Liver (tissue), 9 donors: ENCODE data around the gene MTPN. TPM values are rescaled to one million over a fixed set of nuclear protein-coding genes. Genes with fewer than 3 reads are reported as not detected.

ENCODE experiments used
- DNase-seq: peaks from one replicate; pipeline ENCODE4 v3.0.0-alpha.2; 2017; ENCODE audit warnings: low spot score
- H3K27ac ChIP-seq, 2 donors: one replicate each; pipeline ENCODE4 v1.7.0; 2013; ENCODE audit warnings: inconsistent platforms in 2 of 2, low read length in 2 of 2, control low read depth in 1 of 2, low read depth in 1 of 2, mild to moderate bottlenecking in 1 of 2
- H3K27me3 ChIP-seq, 4 donors: one replicate each; pipeline versions ENCODE4 v1.6.1 to v1.7.0; 2013; ENCODE audit warnings: low read length in 3 of 4, inconsistent platforms in 1 of 4, mild to moderate bottlenecking in 1 of 4, moderate library complexity in 1 of 4; ENCODE audit not compliant: control insufficient read depth in 4 of 4, insufficient read depth in 4 of 4
- H3K36me3 ChIP-seq, 4 donors: one replicate each; pipeline versions ENCODE4 v1.6.1 to v1.7.0; 2013; ENCODE audit warnings: low read length in 3 of 4, mild to moderate bottlenecking in 3 of 4, low read depth in 1 of 4, moderate library complexity in 1 of 4; ENCODE audit not compliant: control insufficient read depth in 4 of 4, insufficient read depth in 3 of 4
- H3K4me1 ChIP-seq, 4 donors: one replicate each; pipeline versions ENCODE4 v1.6.1 to v1.7.0; 2013; ENCODE audit warnings: low read length in 3 of 4, mild to moderate bottlenecking in 3 of 4, moderate library complexity in 1 of 4; ENCODE audit not compliant: control insufficient read depth in 4 of 4, insufficient read depth in 4 of 4
- H3K4me3 ChIP-seq, 3 donors: one replicate each; pipeline versions ENCODE4 v1.6.1 to v1.7.0; 2013; ENCODE audit warnings: low read length in 3 of 3, control low read depth in 1 of 3, low read depth in 1 of 3, mild to moderate bottlenecking in 1 of 3
- H3K9ac ChIP-seq, 2 donors: one replicate each; pipeline ENCODE4 v1.7.0; 2013; ENCODE audit warnings: low read length in 2 of 2, mild to moderate bottlenecking in 2 of 2, moderate library complexity in 2 of 2, control low read depth in 1 of 2, low read depth in 1 of 2
- H3K9me3 ChIP-seq, 4 donors: one replicate each; pipeline versions ENCODE4 v1.6.1 to v1.7.0; 2013; ENCODE audit warnings: low read length in 3 of 4; ENCODE audit not compliant: control insufficient read depth in 4 of 4
- EGR1 ChIP-seq, 2 donors: IDR thresholded peaks; 2 replicates each; pipeline ENCODE4 v1.6.1; 2016 to 2018; ENCODE audit warnings: antibody characterized with exemption in 2 of 2, low read depth in 2 of 2
- FOXA1 ChIP-seq: IDR thresholded peaks from 2 replicates; pipeline ENCODE4 v1.6.1; 2016; ENCODE audit warnings: antibody characterized with exemption
- FOXA2 ChIP-seq: IDR thresholded peaks from 2 replicates; pipeline ENCODE4 v1.6.1; 2016; ENCODE audit warnings: antibody characterized with exemption
- GABPA ChIP-seq, 2 donors: IDR thresholded peaks in 1 of 2; conservative IDR thresholded peaks in 1 of 2; 2 replicates each; pipeline ENCODE4 v1.6.1; 2016; ENCODE audit warnings: antibody characterized with exemption in 2 of 2, mild to moderate bottlenecking in 1 of 2, moderate library complexity in 1 of 2
- HNF4G ChIP-seq: IDR thresholded peaks from 2 replicates; pipeline ENCODE4 v1.6.1; 2016; ENCODE audit warnings: antibody characterized with exemption
- JUND ChIP-seq, 2 donors: IDR thresholded peaks; 2 replicates each; pipeline ENCODE4 v1.6.1; 2016; ENCODE audit warnings: antibody characterized with exemption in 2 of 2
- MAX ChIP-seq: IDR thresholded peaks from 2 replicates; pipeline ENCODE4 v1.6.1; 2016; ENCODE audit warnings: antibody characterized with exemption
- NR2F2 ChIP-seq: IDR thresholded peaks from 2 replicates; pipeline ENCODE4 v1.6.1; 2016; ENCODE audit warnings: antibody characterized with exemption
- RAD21 ChIP-seq, 2 donors: IDR thresholded peaks; 2 replicates each; pipeline ENCODE4 v1.6.1; 2016; ENCODE audit warnings: antibody characterized with exemption in 2 of 2, mild to moderate bottlenecking in 2 of 2
- RXRA ChIP-seq, 2 donors: IDR thresholded peaks; 2 replicates each; pipeline ENCODE4 v1.6.1; 2017 to 2018; ENCODE audit warnings: antibody characterized with exemption in 2 of 2, mild to moderate bottlenecking in 1 of 2
- SP1 ChIP-seq: IDR thresholded peaks from 2 replicates; pipeline ENCODE4 v1.6.1; 2018; ENCODE audit warnings: antibody characterized with exemption, mild to moderate bottlenecking
- TAF1 ChIP-seq: conservative IDR thresholded peaks from 2 replicates; pipeline ENCODE4 v1.6.1; 2016; ENCODE audit warnings: antibody characterized with exemption, mild to moderate bottlenecking
- YY1 ChIP-seq: IDR thresholded peaks from 2 replicates; pipeline ENCODE4 v1.6.1; 2016; ENCODE audit warnings: antibody characterized with exemption, mild to moderate bottlenecking
- ZBTB33 ChIP-seq: IDR thresholded peaks from 2 replicates; pipeline ENCODE4 v1.6.1; 2016; ENCODE audit warnings: antibody characterized with exemption
- WGBS: extraction: QIAGEN DNeasy Blood & Tissue Kit; methylation state at CpG from one replicate; pipeline ENCODE4 v1.1.7; 2013; 5-methylcytosine and 5-hydroxymethylcytosine counted together
- polyA plus RNA-seq, 2 donors: library from polyadenylated mRNA; stranded (reverse) in 1 of 2; unstranded in 1 of 2; fragments of 200-250 nt in 1 of 2; fragments of >200 nt in 1 of 2; fragmentation: Nextera tagmentation in 1 of 2; extraction: Ambion mirVana in 1 of 2; gene quantifications; one replicate each; pipeline versions ENCODE4 v1.2.1 to v1.2.3, GENCODE V29; 2013 to 2015
- total RNA-seq, 2 donors: library from RNA; depleted of rRNA; stranded (reverse); fragments of >200 nt; gene quantifications; one replicate each; pipeline ENCODE4 v1.2.3, GENCODE V29; 2014
- TF ChIP-seq, protein P1 (sequence below): fragments of 150-350 bp; IDR thresholded peaks from 2 replicates; pipeline ENCODE4 v1.5.1; 2017; ENCODE audit warnings: improper control_type of control experiment, low read depth, low read length; ENCODE audit not compliant: missing input control
- TF ChIP-seq, protein P2 (sequence below): IDR thresholded peaks from 2 replicates; pipeline ENCODE4 v1.6.1; 2016; ENCODE audit warnings: antibody characterized with exemption
- donor health status: healthy.
- donor health status: healthy.
- donor health status: healthy.
- donor health status: healthy.
- donor health status: healthy.

Gene MTPN
- total and polyA plus RNA-seq, 4 donors, result 24.8 to 88.3 (median 32.8) TPM

GRCh38 chr7:135930565-135931461, 46.3 kb downstream of the MTPN start:
- 79% methylated on average over 9 of the region's 9 CpGs for WGBS
- H3K4me3 ChIP-seq, result no peak overlapping the region
- TF ChIP-seq RXRA (IDR thresholded peaks at IDR 0.05) (no peak), ZBTB33 (no peak), JUND (IDR thresholded peaks at IDR 0.05) (no peak), FOXA1 (no peak), MAX (no peak), HNF4G (no peak), EGR1 (IDR thresholded peaks at IDR 0.05; ENCODE audit: low read depth in 2 of 2) (no peak), GABPA (IDR thresholded peaks at IDR 0.05 in 1 of 2, conservative IDR thresholded peaks at IDR 0.05 in 1 of 2) (no peak), YY1 (no peak), FOXA2 (no peak), NR2F2 (no peak), TAF1 (no peak), SP1 (no peak)
- TF ChIP-seq, protein P1, sequence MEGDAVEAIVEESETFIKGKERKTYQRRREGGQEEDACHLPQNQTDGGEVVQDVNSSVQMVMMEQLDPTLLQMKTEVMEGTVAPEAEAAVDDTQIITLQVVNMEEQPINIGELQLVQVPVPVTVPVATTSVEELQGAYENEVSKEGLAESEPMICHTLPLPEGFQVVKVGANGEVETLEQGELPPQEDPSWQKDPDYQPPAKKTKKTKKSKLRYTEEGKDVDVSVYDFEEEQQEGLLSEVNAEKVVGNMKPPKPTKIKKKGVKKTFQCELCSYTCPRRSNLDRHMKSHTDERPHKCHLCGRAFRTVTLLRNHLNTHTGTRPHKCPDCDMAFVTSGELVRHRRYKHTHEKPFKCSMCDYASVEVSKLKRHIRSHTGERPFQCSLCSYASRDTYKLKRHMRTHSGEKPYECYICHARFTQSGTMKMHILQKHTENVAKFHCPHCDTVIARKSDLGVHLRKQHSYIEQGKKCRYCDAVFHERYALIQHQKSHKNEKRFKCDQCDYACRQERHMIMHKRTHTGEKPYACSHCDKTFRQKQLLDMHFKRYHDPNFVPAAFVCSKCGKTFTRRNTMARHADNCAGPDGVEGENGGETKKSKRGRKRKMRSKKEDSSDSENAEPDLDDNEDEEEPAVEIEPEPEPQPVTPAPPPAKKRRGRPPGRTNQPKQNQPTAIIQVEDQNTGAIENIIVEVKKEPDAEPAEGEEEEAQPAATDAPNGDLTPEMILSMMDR, result no peak
- TF ChIP-seq, protein P2, sequence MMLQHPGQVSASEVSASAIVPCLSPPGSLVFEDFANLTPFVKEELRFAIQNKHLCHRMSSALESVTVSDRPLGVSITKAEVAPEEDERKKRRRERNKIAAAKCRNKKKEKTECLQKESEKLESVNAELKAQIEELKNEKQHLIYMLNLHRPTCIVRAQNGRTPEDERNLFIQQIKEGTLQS, result no peak
- H3K9me3 ChIP-seq, result no peaks in the 10 kb centered on the region
- H3K9ac ChIP-seq, result no peak overlapping the region
- peaks cover 0 to 6% (median 4%) of the 10 kb centered on the region in 4 donors for H3K36me3 ChIP-seq
- H3K27me3 ChIP-seq, result no peaks in the 10 kb centered on the region
- H3K27ac ChIP-seq, result peak overlapping the region in 1 of 2 donors; percentile 8
- DNase-seq, result no peak
- H3K4me1 ChIP-seq, result no peaks in the 10 kb centered on the region

- Histone ChIP-seq H3K27me3 (no peaks in the 10 kb centered on the region), H3K9ac (no peak overlapping the region), H3K27ac (no peak overlapping the region), H3K9me3 (no peaks in the 10 kb centered on the region), H3K4me3 (no peak overlapping the region), H3K36me3 (peaks cover 0 to 6% (median 4%) of the 10 kb centered on the region in 4 donors), H3K4me1 (no peaks in the 10 kb centered on the region)
- no peak for DNase-seq
- TF ChIP-seq FOXA1, result no peak
- TF ChIP-seq JUND (IDR thresholded peaks at IDR 0.05), result no peak
- TF ChIP-seq RAD21 (IDR thresholded peaks at IDR 0.05), result no peak
- WGBS, result 81% methylated on average over 3 of the region's 3 CpGs
These were observed 47.4 kb downstream of the MTPN start for GRCh38 chr7:135929722-135930141.
